ENCODE results near the gene SLC26A1. TPM values are rescaled to one million over a fixed set of nuclear protein-coding genes. Genes with fewer than 3 reads are reported as not detected.

Gene SLC26A1
- total RNA-seq, 2 experiments from 2014 or later = not detected

GRCh38 chr4:1017706-1018105, 24.5 kb upstream of the SLC26A1 start:
- Mint-ChIP-seq H3K27ac (no peak overlapping the region), H3K36me3 (ENCODE audit: low read depth) (no peaks in the 10 kb centered on the region), H3K9me3 (no peaks in the 10 kb centered on the region), H3K4me3 (no peak overlapping the region), H3K4me1 (ENCODE audit: low read depth) (peaks cover 5% of the 10 kb centered on the region), H3K27me3 (no peaks in the 10 kb centered on the region)
- no peaks in the 10 kb centered on the region for H3K9me3 ChIP-seq (ENCODE audit: control insufficient read depth in 1 of 2, insufficient read depth in 1 of 2, low read length in 2 of 2)
- H3K36me3 ChIP-seq (ENCODE audit: insufficient read depth, low read length) = no peaks in the 10 kb centered on the region
- DNase-seq (no peak), ATAC-seq (ENCODE audit: poor library complexity) (no peak)
- no peak overlapping the region for H3K27ac ChIP-seq (ENCODE audit: low read depth in 1 of 2, low read length in 2 of 2)
- H3K4me1 ChIP-seq (ENCODE audit: insufficient read depth, low read length) = peaks cover 15% of the 10 kb centered on the region
- no peaks in the 10 kb centered on the region for H3K27me3 ChIP-seq (ENCODE audit: control insufficient read depth in 1 of 2, insufficient read depth in 2 of 2, low read length in 2 of 2)
- ChIA-PET CTCF (no interaction called here), POLR2A (no interaction called here)
- no peak overlapping the region for H3K4me3 ChIP-seq (ENCODE audit: low read length)
- TF ChIP-seq CTCF (IDR thresholded peaks at IDR 0.05) = no peak
- intact Hi-C loops (cut with DNase I, micrococcal nuclease) = no loop called here

GRCh38 chr4:1017211-1017610, 24.0 kb upstream of the SLC26A1 start:
- peaks cover 5% of the 10 kb centered on the region for H3K4me1 Mint-ChIP-seq (ENCODE audit: low read depth)
- H3K27me3 ChIP-seq (ENCODE audit: control insufficient read depth in 1 of 2, insufficient read depth in 2 of 2, low read length in 2 of 2) = no peaks in the 10 kb centered on the region
- DNase-seq (no peak), ATAC-seq (ENCODE audit: poor library complexity) (no peak)
- H3K27me3 Mint-ChIP-seq = no peaks in the 10 kb centered on the region
- H3K9me3 Mint-ChIP-seq = no peaks in the 10 kb centered on the region
- H3K27ac ChIP-seq (ENCODE audit: low read depth in 1 of 2, low read length in 2 of 2) = no peak overlapping the region
- no peak overlapping the region for H3K27ac Mint-ChIP-seq
- ChIA-PET CTCF (no interaction called here), POLR2A (no interaction called here)
- H3K4me3 Mint-ChIP-seq = no peak overlapping the region
- peaks cover 19% of the 10 kb centered on the region for H3K4me1 ChIP-seq (ENCODE audit: insufficient read depth, low read length)
- H3K4me3 ChIP-seq (ENCODE audit: low read length) = no peak overlapping the region
- intact Hi-C loops (cut with DNase I, micrococcal nuclease) = no loop called here
- H3K9me3 ChIP-seq (ENCODE audit: control insufficient read depth in 1 of 2, insufficient read depth in 1 of 2, low read length in 2 of 2) = no peaks in the 10 kb centered on the region
- no peaks in the 10 kb centered on the region for H3K36me3 ChIP-seq (ENCODE audit: insufficient read depth, low read length)
- no peak for TF ChIP-seq CTCF (IDR thresholded peaks at IDR 0.05)
- no peaks in the 10 kb centered on the region for H3K36me3 Mint-ChIP-seq (ENCODE audit: low read depth)

- intact Hi-C loops (cut with DNase I, micrococcal nuclease) = no loop called here
- ATAC-seq (ENCODE audit: poor library complexity) (no peak), DNase-seq (no peak)
- no peak for TF ChIP-seq CTCF (IDR thresholded peaks at IDR 0.05)
- no peaks in the 10 kb centered on the region for H3K9me3 Mint-ChIP-seq
- H3K27ac Mint-ChIP-seq = no peak overlapping the region
- CTCF ChIA-PET = no interaction called here
- H3K4me1 ChIP-seq (ENCODE audit: insufficient read depth, low read length) = peaks cover 25% of the 10 kb centered on the region
- no peaks in the 10 kb centered on the region for H3K27me3 ChIP-seq (ENCODE audit: control insufficient read depth in 1 of 2, insufficient read depth in 2 of 2, low read length in 2 of 2)
- no peak overlapping the region for H3K27ac ChIP-seq (ENCODE audit: low read depth in 1 of 2, low read length in 2 of 2)
- no peaks in the 10 kb centered on the region for H3K36me3 ChIP-seq (ENCODE audit: insufficient read depth, low read length)
- H3K4me3 ChIP-seq (ENCODE audit: low read length) = no peak overlapping the region
- H3K4me3 Mint-ChIP-seq = no peak overlapping the region
- peaks cover 7% of the 10 kb centered on the region for H3K4me1 Mint-ChIP-seq (ENCODE audit: low read depth)
- no peaks in the 10 kb centered on the region for H3K9me3 ChIP-seq (ENCODE audit: control insufficient read depth in 1 of 2, insufficient read depth in 1 of 2, low read length in 2 of 2)
- peaks cover under 1% of the 10 kb centered on the region for H3K27me3 Mint-ChIP-seq
- H3K36me3 Mint-ChIP-seq (ENCODE audit: low read depth) = peaks cover under 1% of the 10 kb centered on the region
- POLR2A ChIA-PET = no interaction called here
Observed at GRCh38 chr4:1015746-1016145, 22.5 kb upstream of the SLC26A1 start.

Measured in CD4-positive, alpha-beta T cell (primary cell).